PC-9 (cell line): Measurements from ENCODE around the gene BCAS2.

ENCODE experiments used
- EZH2 ChIP-seq: fragments of 200-600 bp; sonication (generic); IDR thresholded peaks from 2 replicates; pipeline ENCODE4 v1.8.0; 2017; ENCODE audit warnings: antibody characterized with exemption, low read depth
- TF ChIP-seq, protein P1 (sequence below): fragments of 200-600 bp; sonication (generic); conservative IDR thresholded peaks from 2 replicates; pipeline ENCODE4 v1.6.1; 2017; ENCODE audit warnings: mixed run types, antibody characterized with exemption, mild to moderate bottlenecking, moderate library complexity

DNA sequence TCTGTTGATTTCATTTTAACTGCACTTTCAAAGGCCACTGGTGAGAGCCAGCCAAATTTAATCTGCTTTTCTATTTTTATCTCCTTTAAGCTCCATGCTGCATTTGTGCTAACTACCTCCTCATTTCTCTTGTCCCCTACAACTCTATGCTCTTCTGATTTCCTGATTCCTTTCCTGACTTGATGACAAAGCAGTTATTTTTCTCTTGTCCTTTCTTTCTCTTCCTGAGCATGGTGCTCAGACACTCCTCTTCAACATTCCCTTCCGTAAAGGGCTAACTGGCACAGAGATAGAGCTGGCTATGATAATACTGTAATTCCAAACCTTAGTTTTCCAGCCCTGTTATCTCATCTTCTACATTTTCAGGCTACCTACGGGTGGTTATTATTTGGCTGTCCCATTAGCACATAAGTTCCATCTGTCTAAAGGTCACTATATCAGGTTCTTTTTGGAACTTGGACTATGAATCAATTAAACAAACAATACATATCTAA, 6.8 kb upstream of the BCAS2 start:
- TF ChIP-seq EZH2: no peak
- TF ChIP-seq, protein P1, sequence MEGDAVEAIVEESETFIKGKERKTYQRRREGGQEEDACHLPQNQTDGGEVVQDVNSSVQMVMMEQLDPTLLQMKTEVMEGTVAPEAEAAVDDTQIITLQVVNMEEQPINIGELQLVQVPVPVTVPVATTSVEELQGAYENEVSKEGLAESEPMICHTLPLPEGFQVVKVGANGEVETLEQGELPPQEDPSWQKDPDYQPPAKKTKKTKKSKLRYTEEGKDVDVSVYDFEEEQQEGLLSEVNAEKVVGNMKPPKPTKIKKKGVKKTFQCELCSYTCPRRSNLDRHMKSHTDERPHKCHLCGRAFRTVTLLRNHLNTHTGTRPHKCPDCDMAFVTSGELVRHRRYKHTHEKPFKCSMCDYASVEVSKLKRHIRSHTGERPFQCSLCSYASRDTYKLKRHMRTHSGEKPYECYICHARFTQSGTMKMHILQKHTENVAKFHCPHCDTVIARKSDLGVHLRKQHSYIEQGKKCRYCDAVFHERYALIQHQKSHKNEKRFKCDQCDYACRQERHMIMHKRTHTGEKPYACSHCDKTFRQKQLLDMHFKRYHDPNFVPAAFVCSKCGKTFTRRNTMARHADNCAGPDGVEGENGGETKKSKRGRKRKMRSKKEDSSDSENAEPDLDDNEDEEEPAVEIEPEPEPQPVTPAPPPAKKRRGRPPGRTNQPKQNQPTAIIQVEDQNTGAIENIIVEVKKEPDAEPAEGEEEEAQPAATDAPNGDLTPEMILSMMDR: no peak
